SK-N-SH treated with all-trans-retinoic acid at 6 μM for 48 hours (cell line): ENCODE data around the gene TFAP2A.

Experiments
- ATAC-seq: fragments of 200-7000 bp; cut with Tn5 transposase; 3 replicates; pipeline ENCODE4 v1.9.1; 2020; ENCODE audit warnings: mild to moderate bottlenecking, moderate library complexity
- ARNTL ChIP-seq: fragments of 450-650 bp; formaldehyde crosslinking; IDR thresholded peaks from 2 replicates; pipeline ENCODE4 v1.5.0; 2020; ENCODE audit warnings: low read depth, mild to moderate bottlenecking, moderate library complexity, borderline replicate concordance
- BACH2 ChIP-seq: fragments of 250-450 bp; sonication (Bioruptor Pico); IDR thresholded peaks from 2 replicates; pipeline ENCODE4 v1.9.0; 2021; ENCODE audit warnings: mild to moderate bottlenecking, borderline replicate concordance
- CREB5 ChIP-seq: fragments of 250-450 bp; sonication (Bioruptor Pico); IDR thresholded peaks from 2 replicates; pipeline ENCODE4 v1.5.1; 2020; ENCODE audit warnings: low read depth, mild to moderate bottlenecking, moderate library complexity
- CSDC2 ChIP-seq: fragments of 250-450 bp; sonication (Bioruptor Pico); IDR thresholded peaks from 2 replicates; pipeline ENCODE4 v1.5.0; 2020; ENCODE audit warnings: mild to moderate bottlenecking, moderate library complexity
- GLIS3 ChIP-seq: fragments of 250-450 bp; sonication (Bioruptor Pico); IDR thresholded peaks from 2 replicates; pipeline ENCODE4 v1.5.0; 2020; ENCODE audit warnings: mild to moderate bottlenecking, moderate library complexity
- ISL1 ChIP-seq: fragments of 250-450 bp; sonication (Bioruptor Pico); IDR thresholded peaks from 2 replicates; pipeline ENCODE4 v2.1.2; 2022; ENCODE audit warnings: mild to moderate bottlenecking, moderate library complexity
- OSR1 ChIP-seq: fragments of 250-450 bp; sonication (Bioruptor Pico); IDR thresholded peaks from 2 replicates; pipeline ENCODE4 v1.8.0; 2022; ENCODE audit warnings: moderate library complexity, mild to moderate bottlenecking, inconsistent platforms
- PATZ1 ChIP-seq: fragments of 250-450 bp; sonication (Bioruptor Pico); IDR thresholded peaks from 2 replicates; pipeline ENCODE4 v1.8.0; 2020; ENCODE audit warnings: mild to moderate bottlenecking, moderate library complexity, borderline replicate concordance
- POU6F1 ChIP-seq: fragments of 250-450 bp; sonication (Bioruptor Pico); IDR thresholded peaks from 2 replicates; pipeline ENCODE4 v1.8.0; 2021; ENCODE audit warnings: low read depth, mild to moderate bottlenecking, moderate library complexity, borderline replicate concordance
- PPARA ChIP-seq: fragments of 250-450 bp; sonication (Bioruptor Pico); IDR thresholded peaks from 2 replicates; pipeline ENCODE4 v1.5.0; 2020; ENCODE audit warnings: mild to moderate bottlenecking, borderline replicate concordance
- RARB ChIP-seq: fragments of 250-450 bp; sonication (Bioruptor Pico); IDR thresholded peaks from 2 replicates; pipeline ENCODE4 v1.8.0; 2021; ENCODE audit warnings: mild to moderate bottlenecking, moderate library complexity
- SNAI2 ChIP-seq: fragments of 250-450 bp; sonication (Bioruptor Pico); IDR thresholded peaks from 2 replicates; pipeline ENCODE4 v1.5.0; 2020; ENCODE audit warnings: mild to moderate bottlenecking, moderate library complexity
- TCF4 ChIP-seq: fragments of 250-450 bp; sonication (Bioruptor Pico); IDR thresholded peaks from 2 replicates; pipeline ENCODE4 v1.8.0; 2021; ENCODE audit warnings: mild to moderate bottlenecking, moderate library complexity, borderline replicate concordance
- TSHZ2 ChIP-seq: fragments of 250-450 bp; sonication (Bioruptor Pico); IDR thresholded peaks from 2 replicates; pipeline ENCODE4 v1.5.0; 2020; ENCODE audit warnings: mild to moderate bottlenecking, moderate library complexity
- ZFP3 ChIP-seq: fragments of 250-450 bp; sonication (Bioruptor Pico); IDR thresholded peaks from 2 replicates; pipeline ENCODE4 v1.5.0; 2020; ENCODE audit warnings: mild to moderate bottlenecking, moderate library complexity
- ZFP30 ChIP-seq: fragments of 450-650 bp; formaldehyde crosslinking; IDR thresholded peaks from 2 replicates; pipeline ENCODE4 v1.5.0; 2022; ENCODE audit warnings: mild to moderate bottlenecking, moderate library complexity
- ZNF565 ChIP-seq: fragments of 450-650 bp; formaldehyde crosslinking; conservative IDR thresholded peaks from 2 replicates; pipeline ENCODE4 v1.5.0; 2020; ENCODE audit warnings: low read depth, mild to moderate bottlenecking, moderate library complexity
- ZNF8 ChIP-seq: fragments of 450-650 bp; formaldehyde crosslinking; IDR thresholded peaks from 2 replicates; pipeline ENCODE4 v1.5.0; 2020; ENCODE audit warnings: mild to moderate bottlenecking, moderate library complexity

TFAP2A gene

GRCh38 chr6:10461850-10462249 lies 47.0 kb upstream of the TFAP2A start:
- no peak for TF ChIP-seq ZNF565
- TF ChIP-seq ZFP30 (CRISPR knock-in tag) = no peak
- TF ChIP-seq BACH2 (CRISPR knock-in tag) = no peak
- TF ChIP-seq POU6F1 (CRISPR knock-in tag) = no peak
- TF ChIP-seq GLIS3 (CRISPR knock-in tag) = no peak
- TF ChIP-seq PPARA (CRISPR knock-in tag) = no peak
- no peak for TF ChIP-seq CREB5
- TF ChIP-seq ARNTL (CRISPR knock-in tag) = no peak
- TF ChIP-seq OSR1 = no peak
- TF ChIP-seq, all 23 proteins: peak for 0
- no peak for ATAC-seq

GRCh38 chr6:10460096-10460495 lies 45.2 kb upstream of the TFAP2A start:
- TF ChIP-seq GLIS3 (CRISPR knock-in tag) (no peak), RARB (CRISPR knock-in tag) (no peak), PPARA (CRISPR knock-in tag) (no peak), SNAI2 (CRISPR knock-in tag) (no peak), CSDC2 (CRISPR knock-in tag) (no peak), ZFP3 (CRISPR knock-in tag) (no peak), ISL1 (CRISPR knock-in tag) (no peak), POU6F1 (CRISPR knock-in tag) (no peak), ZNF565 (no peak), CREB5 (no peak)
- no peak for ATAC-seq

- TF ChIP-seq SNAI2 (CRISPR knock-in tag) (no peak), GLIS3 (CRISPR knock-in tag) (no peak), ZFP30 (CRISPR knock-in tag) (no peak), PATZ1 (no peak), TSHZ2 (no peak), TCF4 (CRISPR knock-in tag) (no peak)
- ATAC-seq = no peak
Observed at GRCh38 chr6:10458287-10458686, 43.4 kb upstream of the TFAP2A start.

- ATAC-seq = no peak
- TF ChIP-seq TSHZ2 (no peak), ZNF565 (no peak), PATZ1 (no peak), ZFP30 (CRISPR knock-in tag) (no peak), ZNF8 (no peak), ISL1 (CRISPR knock-in tag) (no peak), TCF4 (CRISPR knock-in tag) (no peak)
Observed at GRCh38 chr6:10453596-10453995, 38.7 kb upstream of the TFAP2A start.
